Erythroblast (primary cell): Measurements from ENCODE around the gene ABCB9.

ENCODE experiments used
- GATA1 ChIP-seq: IDR thresholded peaks from 2 replicates; pipeline ENCODE4 v1.6.1; 2011; ENCODE audit warnings: low read depth, mild to moderate bottlenecking, control low read depth, low read length, moderate library complexity
- POLR2A ChIP-seq: IDR thresholded peaks from 2 replicates; pipeline ENCODE4 v1.6.1; 2011; ENCODE audit warnings: mild to moderate bottlenecking, low read length

DNA sequence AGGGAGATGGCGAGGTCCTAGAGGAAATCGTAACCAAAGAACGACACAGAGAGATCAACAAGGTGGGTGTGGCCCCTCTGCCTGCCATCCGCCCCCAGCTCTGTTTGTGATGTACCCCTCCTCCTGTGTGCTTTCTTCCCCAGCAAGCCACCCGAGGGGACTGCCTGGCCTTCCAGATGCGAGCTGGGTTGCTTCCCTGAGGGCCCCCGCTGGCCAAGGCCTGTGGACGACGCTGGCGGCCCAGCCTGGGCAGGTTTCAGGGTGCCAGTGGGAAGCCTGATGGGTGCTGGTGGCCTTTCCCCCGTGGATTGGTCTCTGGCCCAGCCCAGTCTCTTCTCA, 16.2 kb upstream of the ABCB9 start:
- no peak for TF ChIP-seq POLR2A
- no peak for TF ChIP-seq GATA1
